Epithelial cell of esophagus (primary cell): ENCODE results near the gene SPOCK1.

Source experiments
- DNase-seq: peaks from one replicate; pipeline ENCODE4 v3.0.0; 2010; ENCODE audit warnings: low read depth
- H3K4me3 ChIP-seq: 2 replicates; pipeline ENCODE4 v1.5.1; 2011; ENCODE audit warnings: mild to moderate bottlenecking, low read length, control low read depth
- TF ChIP-seq, protein P1 (sequence below): IDR thresholded peaks from 2 replicates; pipeline ENCODE4 v1.5.1; 2011; ENCODE audit warnings: low read depth, mild to moderate bottlenecking, low read length, control low read depth, inconsistent platforms; ENCODE audit not compliant: insufficient read depth; ENCODE audit errors: missing control alignments

Gene SPOCK1

DNA sequence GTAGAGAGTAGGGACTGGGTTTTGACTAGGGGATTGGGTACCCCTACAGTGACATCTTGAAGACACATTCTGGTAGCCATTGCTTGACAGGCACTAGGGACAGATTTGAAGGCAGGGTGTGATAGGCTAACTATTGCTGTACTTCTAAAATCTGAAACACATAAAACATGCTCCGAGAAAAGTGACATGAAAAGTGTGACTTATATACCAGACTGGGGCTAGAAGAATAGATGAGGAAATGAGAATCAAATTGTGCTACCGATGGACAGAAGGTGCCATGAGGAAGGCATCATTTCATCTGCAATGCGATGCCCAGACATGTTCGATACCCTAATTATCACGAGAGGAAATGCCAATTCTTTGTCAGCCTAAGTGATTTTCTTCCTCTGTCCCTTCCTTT, 475.8 kb downstream of the SPOCK1 start:
- TF ChIP-seq, protein P1, sequence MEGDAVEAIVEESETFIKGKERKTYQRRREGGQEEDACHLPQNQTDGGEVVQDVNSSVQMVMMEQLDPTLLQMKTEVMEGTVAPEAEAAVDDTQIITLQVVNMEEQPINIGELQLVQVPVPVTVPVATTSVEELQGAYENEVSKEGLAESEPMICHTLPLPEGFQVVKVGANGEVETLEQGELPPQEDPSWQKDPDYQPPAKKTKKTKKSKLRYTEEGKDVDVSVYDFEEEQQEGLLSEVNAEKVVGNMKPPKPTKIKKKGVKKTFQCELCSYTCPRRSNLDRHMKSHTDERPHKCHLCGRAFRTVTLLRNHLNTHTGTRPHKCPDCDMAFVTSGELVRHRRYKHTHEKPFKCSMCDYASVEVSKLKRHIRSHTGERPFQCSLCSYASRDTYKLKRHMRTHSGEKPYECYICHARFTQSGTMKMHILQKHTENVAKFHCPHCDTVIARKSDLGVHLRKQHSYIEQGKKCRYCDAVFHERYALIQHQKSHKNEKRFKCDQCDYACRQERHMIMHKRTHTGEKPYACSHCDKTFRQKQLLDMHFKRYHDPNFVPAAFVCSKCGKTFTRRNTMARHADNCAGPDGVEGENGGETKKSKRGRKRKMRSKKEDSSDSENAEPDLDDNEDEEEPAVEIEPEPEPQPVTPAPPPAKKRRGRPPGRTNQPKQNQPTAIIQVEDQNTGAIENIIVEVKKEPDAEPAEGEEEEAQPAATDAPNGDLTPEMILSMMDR = no peak
- DNase-seq = no peak

GRCh38 chr5:137022725-137023124, 476.4 kb downstream of the SPOCK1 start:
- H3K4me3 ChIP-seq = no peak overlapping the region
- no peak for DNase-seq
- TF ChIP-seq, protein P1 = no peak

More for the DNA sequence above, 475.8 kb downstream of the SPOCK1 start:
- no peak overlapping the region for H3K4me3 ChIP-seq

DNA sequence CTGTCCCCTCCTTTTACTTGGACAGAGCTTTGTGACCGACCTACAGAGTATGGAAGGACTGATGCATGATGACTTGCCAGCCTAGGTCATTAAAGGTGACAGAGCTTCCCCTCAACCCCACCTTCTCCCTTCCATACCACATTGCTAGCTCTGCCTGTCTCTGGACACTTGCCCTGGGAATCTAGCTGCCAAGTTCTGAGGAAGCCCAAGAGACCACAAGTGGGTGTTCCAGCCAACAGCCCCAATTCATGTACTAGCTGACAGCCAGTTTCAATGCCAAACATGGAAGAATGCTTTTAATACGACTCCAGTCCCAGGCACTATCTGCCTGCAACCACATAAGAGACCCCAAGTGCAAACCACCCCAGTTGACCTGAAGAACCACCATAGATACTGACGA, 477.1 kb downstream of the SPOCK1 start:
- H3K4me3 ChIP-seq = no peak overlapping the region
- TF ChIP-seq, protein P1 = no peak
- DNase-seq = no peak

- H3K4me3 ChIP-seq = no peak overlapping the region
- DNase-seq = no peak
- TF ChIP-seq, protein P1 = no peak
Observed at GRCh38 chr5:137019229-137019628, 479.9 kb downstream of the SPOCK1 start.

- TF ChIP-seq, protein P1 = no peak
- no peak overlapping the region for H3K4me3 ChIP-seq
- DNase-seq = peak; percentile 6
Observed at GRCh38 chr5:137016783-137017324, 482.3 kb downstream of the SPOCK1 start.

DNA sequence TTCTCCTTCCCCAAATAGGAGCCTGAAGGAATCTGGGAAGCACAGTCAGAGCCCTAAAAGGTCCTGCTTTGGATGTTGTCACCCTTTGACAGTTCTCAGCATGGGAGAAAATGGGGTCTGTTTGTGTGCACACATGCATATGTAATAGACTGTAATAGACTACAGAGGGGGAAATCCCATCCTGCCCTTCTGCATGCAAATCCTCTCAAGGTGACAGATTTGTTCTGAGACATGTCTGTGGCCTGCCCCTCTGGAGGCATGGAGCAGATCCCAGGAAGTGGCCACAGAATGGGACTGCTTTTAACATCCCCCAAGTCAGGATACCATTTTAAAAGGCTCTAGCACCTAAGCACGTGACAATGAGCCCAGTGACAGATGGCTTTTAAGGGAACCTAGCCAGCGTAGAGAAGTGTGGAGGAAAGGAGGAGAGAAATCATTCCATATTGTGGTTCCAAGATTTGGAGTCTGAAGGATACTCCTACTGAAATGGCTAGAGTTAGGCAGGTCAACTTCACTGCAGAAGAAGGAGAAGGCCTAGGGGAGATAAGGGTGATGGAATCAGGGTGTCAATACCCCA, 483.5 kb downstream of the SPOCK1 start:
- TF ChIP-seq, protein P1 = no peak
- no peak for DNase-seq
- no peak overlapping the region for H3K4me3 ChIP-seq

DNA sequence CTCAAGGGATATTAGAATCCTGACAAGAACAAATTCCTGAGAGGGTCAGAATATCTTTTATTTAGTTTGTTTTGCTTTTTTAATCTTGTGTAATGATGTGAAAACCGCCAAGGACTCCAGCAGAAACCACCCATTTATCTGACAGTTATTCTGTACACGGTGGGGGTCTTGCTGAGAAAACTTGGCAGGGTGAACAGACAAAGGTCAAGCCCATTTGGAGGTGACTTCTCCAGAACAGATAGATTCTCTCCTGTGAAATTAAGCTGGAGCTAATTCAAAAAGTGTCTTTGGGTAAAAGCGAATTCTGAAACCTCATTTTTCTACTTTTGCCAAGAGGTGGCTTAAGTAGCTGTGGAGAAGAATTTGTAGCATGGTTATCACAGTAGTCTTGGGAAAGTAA, 484.4 kb downstream of the SPOCK1 start:
- TF ChIP-seq, protein P1 = no peak
- H3K4me3 ChIP-seq = no peak overlapping the region
- DNase-seq = no peak
